Measurements from ENCODE around the gene KRTAP10-7. TPM values are rescaled to one million over a fixed set of nuclear protein-coding genes. Genes with fewer than 3 reads are reported as not detected.

Gene KRTAP10-7
- total and polyA plus RNA-seq, 2 of the 13 experiments (the other 11 are each of a cell fraction or from before 2014, with no cell fraction given), result not detected

DNA sequence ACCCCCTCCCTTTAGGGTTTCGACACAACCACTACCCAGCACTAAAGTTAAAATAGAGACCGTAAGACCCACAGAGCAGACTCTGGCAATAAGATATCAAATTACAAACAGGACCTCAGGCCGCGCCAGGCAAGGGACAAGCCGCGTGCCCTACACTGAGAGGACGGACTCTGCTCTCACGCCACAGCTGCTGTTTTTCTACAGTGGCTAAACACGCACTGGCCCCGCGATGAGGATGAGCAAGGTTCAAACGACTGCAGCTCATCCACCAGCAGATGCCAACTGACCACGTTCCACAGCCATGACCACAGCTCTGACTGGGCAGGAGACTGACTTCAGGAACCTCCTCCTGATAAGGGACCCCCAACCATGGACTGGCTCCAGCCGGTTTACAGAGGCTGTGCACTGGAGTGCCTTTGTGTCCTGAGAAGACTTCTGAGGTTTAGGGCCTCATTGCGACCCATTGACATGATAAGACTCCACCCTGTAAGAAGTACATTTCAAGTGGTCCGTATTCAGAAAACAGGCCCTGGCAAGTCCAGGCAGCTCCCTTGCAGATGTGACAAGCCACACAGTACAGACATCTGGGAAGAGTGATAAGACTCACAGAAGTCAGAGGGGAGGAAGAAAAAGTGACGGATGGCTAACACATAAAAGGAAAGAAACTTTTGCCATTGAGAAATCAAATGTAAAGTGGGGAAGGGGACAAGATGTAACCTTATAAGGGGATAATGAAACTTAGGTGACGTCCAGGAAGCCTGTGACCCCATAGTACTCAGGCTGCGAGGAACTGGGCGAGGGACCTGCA lies 6.6 kb upstream of the KRTAP10-7 start (continued):
- TF ChIP-seq NONO (IDR thresholded peaks at IDR 0.05) (no peak), NONO (CRISPR knock-in tag; conservative IDR thresholded peaks at IDR 0.05) (peak; percentile 83), TBX3 (IDR thresholded peaks at IDR 0.05; ENCODE audit: borderline replicate concordance) (no peak), SOX6 (IDR thresholded peaks at IDR 0.05) (no peak), SOX6 (CRISPR knock-in tag; IDR thresholded peaks at IDR 0.05) (peak; percentile 75), ZNF543 (CRISPR knock-in tag; IDR thresholded peaks at IDR 0.05) (peak; percentile 86; the same call in 1 of the 2 replicates), ZNF782 (CRISPR knock-in tag; IDR thresholded peaks at IDR 0.05; ENCODE audit: borderline replicate concordance) (0 out of 2 replicates have a peak, but pooled peaks have one; percentile 45), ZNF549 (CRISPR knock-in tag; IDR thresholded peaks at IDR 0.05) (peak; percentile 81; the same call in 1 of the 2 replicates), TGIF2 (CRISPR knock-in tag; IDR thresholded peaks at IDR 0.05) (peak; percentile 29; the same call in 1 of the 2 replicates), FOXJ3 (CRISPR knock-in tag; IDR thresholded peaks at IDR 0.05; ENCODE audit: borderline replicate concordance) (peak; percentile 66; the same call in 1 of the 2 replicates), ZNF253 (CRISPR knock-in tag; IDR thresholded peaks at IDR 0.05; ENCODE audit: borderline replicate concordance) (no peak), JUN (CRISPR knock-in tag; IDR thresholded peaks at IDR 0.05) (no peak; the same call in 1 of the 2 replicates), ZFP90 (CRISPR knock-in tag; IDR thresholded peaks at IDR 0.05; ENCODE audit: borderline replicate concordance) (0 out of 2 replicates have a peak, but pooled peaks have one; percentile 24), ZNF260 (CRISPR knock-in tag; IDR thresholded peaks at IDR 0.05; ENCODE audit: borderline replicate concordance, low read depth) (no peak)
- TF ChIP-seq, protein P1, sequence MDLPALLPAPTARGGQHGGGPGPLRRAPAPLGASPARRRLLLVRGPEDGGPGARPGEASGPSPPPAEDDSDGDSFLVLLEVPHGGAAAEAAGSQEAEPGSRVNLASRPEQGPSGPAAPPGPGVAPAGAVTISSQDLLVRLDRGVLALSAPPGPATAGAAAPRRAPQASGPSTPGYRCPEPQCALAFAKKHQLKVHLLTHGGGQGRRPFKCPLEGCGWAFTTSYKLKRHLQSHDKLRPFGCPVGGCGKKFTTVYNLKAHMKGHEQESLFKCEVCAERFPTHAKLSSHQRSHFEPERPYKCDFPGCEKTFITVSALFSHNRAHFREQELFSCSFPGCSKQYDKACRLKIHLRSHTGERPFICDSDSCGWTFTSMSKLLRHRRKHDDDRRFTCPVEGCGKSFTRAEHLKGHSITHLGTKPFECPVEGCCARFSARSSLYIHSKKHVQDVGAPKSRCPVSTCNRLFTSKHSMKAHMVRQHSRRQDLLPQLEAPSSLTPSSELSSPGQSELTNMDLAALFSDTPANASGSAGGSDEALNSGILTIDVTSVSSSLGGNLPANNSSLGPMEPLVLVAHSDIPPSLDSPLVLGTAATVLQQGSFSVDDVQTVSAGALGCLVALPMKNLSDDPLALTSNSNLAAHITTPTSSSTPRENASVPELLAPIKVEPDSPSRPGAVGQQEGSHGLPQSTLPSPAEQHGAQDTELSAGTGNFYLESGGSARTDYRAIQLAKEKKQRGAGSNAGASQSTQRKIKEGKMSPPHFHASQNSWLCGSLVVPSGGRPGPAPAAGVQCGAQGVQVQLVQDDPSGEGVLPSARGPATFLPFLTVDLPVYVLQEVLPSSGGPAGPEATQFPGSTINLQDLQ (CRISPR knock-in tag; IDR thresholded peaks at IDR 0.05), result no peak
- TF ChIP-seq, protein P2, sequence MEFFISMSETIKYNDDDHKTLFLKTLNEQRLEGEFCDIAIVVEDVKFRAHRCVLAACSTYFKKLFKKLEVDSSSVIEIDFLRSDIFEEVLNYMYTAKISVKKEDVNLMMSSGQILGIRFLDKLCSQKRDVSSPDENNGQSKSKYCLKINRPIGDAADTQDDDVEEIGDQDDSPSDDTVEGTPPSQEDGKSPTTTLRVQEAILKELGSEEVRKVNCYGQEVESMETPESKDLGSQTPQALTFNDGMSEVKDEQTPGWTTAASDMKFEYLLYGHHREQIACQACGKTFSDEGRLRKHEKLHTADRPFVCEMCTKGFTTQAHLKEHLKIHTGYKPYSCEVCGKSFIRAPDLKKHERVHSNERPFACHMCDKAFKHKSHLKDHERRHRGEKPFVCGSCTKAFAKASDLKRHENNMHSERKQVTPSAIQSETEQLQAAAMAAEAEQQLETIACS (CRISPR knock-in tag; IDR thresholded peaks at IDR 0.05), result no peak
- TF ChIP-seq, protein P3, sequence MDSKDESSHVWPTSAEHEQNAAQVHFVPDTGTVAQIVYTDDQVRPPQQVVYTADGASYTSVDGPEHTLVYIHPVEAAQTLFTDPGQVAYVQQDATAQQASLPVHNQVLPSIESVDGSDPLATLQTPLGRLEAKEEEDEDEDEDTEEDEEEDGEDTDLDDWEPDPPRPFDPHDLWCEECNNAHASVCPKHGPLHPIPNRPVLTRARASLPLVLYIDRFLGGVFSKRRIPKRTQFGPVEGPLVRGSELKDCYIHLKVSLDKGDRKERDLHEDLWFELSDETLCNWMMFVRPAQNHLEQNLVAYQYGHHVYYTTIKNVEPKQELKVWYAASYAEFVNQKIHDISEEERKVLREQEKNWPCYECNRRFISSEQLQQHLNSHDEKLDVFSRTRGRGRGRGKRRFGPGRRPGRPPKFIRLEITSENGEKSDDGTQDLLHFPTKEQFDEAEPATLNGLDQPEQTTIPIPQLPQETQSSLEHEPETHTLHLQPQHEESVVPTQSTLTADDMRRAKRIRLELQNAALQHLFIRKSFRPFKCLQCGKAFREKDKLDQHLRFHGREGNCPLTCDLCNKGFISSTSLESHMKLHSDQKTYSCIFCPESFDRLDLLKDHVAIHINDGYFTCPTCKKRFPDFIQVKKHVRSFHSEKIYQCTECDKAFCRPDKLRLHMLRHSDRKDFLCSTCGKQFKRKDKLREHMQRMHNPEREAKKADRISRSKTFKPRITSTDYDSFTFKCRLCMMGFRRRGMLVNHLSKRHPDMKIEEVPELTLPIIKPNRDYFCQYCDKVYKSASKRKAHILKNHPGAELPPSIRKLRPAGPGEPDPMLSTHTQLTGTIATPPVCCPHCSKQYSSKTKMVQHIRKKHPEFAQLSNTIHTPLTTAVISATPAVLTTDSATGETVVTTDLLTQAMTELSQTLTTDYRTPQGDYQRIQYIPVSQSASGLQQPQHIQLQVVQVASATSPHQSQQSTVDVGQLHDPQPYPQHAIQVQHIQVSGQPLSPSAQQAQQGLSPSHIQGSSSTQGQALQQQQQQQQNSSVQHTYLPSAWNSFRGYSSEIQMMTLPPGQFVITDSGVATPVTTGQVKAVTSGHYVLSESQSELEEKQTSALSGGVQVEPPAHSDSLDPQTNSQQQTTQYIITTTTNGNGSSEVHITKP (CRISPR knock-in tag; IDR thresholded peaks at IDR 0.05; ENCODE audit: low read depth), result no peak; the same call in 1 of the 2 replicates
- TF ChIP-seq, protein P4, sequence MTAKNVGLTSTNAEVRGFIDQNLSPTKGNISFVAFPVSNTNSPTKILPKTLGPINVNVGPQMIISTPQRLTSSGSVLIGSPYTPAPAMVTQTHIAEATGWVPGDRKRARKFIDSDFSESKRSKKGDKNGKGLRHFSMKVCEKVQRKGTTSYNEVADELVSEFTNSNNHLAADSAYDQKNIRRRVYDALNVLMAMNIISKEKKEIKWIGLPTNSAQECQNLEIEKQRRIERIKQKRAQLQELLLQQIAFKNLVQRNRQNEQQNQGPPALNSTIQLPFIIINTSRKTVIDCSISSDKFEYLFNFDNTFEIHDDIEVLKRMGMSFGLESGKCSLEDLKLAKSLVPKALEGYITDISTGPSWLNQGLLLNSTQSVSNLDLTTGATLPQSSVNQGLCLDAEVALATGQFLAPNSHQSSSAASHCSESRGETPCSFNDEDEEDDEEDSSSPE (CRISPR knock-in tag; IDR thresholded peaks at IDR 0.05), result peak; percentile 84
- TF ChIP-seq, protein P5, sequence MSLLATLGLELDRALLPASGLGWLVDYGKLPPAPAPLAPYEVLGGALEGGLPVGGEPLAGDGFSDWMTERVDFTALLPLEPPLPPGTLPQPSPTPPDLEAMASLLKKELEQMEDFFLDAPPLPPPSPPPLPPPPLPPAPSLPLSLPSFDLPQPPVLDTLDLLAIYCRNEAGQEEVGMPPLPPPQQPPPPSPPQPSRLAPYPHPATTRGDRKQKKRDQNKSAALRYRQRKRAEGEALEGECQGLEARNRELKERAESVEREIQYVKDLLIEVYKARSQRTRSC (CRISPR knock-in tag; IDR thresholded peaks at IDR 0.05; ENCODE audit: low read depth), result no peak

All from HepG2 (cell line).